SH-SY5Y (cell line): ENCODE data around the gene COBL.

Experiments
- GATA2 ChIP-seq: IDR thresholded peaks from 2 replicates; pipeline ENCODE4 v1.6.1; 2011; ENCODE audit warnings: mild to moderate bottlenecking, low read depth, low read length
- GATA3 ChIP-seq: IDR thresholded peaks from 2 replicates; pipeline ENCODE4 v1.6.1; 2011; ENCODE audit warnings: low read depth, mild to moderate bottlenecking, low read length, moderate library complexity

COBL gene

DNA sequence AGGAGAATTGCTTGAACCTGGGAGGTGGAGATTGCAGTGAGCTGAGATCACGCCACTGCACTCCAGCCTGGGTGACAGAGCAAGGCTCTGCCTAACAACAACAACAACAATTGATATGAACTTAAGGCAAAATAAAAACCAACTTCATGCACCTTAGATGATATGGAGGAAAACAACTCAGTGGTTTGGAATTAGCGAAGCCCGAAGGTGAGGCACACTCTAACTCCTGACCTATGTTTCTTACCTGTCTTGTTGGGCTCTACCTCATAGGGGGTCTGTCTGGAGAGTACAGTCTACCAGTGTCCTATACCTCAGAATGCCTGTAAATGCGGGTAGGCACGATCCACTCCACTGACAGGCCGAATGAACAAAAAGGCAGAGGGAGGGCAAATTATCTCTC is 24.3 kb upstream of the COBL start:
- no peak for TF ChIP-seq GATA3
- no peak for TF ChIP-seq GATA2

DNA sequence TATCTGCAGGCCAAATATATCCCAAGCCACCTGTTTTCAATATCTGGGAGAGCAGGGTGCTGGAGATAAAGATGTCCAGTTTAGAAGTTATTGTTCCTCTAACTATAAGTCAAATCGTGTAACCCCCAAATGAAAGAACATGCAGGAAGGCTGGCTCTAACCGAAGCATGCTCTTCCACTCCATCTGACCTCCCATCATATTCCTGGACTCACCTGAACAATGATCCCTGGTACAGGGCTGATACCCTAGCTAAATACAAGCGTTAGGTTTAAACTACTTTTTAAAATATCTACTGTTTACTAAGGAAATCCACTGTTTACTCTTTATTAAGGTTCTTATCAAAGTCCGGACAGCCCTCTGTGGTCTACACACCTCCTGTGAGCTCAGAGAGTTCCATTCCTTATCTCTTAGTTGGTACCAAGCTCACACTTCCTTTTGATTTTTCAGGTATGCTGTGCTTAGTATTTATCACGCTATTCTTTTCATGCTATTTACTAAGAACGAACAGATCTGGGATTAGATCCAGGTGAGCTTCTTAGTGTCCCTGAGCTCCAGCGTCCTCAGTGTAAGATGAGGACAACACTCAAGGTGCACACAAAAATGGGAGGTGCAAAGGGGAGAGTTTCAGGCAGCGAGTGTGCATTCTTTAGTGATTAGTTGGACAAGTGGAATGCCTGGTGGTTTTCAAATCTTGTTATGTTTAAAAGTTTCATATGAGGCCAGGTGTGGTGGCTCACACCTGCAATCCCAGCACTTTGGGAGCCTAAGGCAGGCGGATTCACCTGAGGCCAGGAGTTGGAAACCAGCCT is 23.6 kb upstream of the COBL start:
- TF ChIP-seq GATA3 (no peak), GATA2 (no peak)

DNA sequence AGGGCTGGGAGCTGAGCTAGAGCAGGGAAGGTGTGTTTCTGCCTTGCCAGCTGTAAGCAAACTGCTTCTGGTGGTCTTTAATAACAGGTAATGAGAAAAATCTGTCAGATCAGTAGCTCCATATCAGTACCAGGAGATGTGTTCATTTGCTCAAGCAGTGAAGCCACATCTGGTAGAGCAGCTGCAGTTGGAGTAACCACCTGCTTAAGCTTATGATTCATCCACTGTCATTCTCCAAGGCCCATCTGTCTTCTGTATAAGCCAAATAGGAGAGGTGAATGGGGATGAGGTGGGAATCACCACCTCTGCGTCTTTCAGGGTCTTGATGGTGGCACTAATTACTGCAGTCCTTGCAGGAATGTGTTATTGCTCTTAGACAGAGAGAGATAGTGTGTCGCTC is 18.4 kb upstream of the COBL start:
- no peak for TF ChIP-seq GATA3

DNA sequence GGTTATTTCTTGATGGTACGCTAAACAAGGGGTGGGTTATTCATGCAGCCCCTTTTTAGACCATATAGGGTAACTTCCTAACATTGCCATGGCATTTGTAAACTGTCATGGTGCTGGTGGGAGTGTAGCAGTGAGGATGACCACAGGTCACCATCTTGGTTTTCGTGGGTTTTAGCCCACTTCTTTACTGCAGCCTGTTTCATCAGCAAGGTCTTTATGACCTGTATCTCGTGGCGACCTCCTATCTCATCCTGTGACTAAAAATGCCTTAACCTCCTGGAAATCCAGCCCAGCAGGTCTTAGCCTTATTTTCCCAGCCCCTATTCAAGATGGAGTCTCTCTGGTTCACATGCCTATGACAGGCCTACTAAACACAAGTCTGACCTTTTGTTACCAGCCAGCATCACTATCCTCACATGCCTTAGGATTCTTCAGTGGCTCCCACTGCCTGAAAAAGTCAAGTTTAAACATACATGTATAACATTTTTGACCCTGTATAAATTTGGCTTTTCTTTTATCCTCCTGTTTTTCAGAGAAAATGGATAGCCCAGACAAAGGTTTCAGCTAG is 13.2 kb upstream of the COBL start:
- TF ChIP-seq GATA2 (no peak), GATA3 (no peak)

DNA sequence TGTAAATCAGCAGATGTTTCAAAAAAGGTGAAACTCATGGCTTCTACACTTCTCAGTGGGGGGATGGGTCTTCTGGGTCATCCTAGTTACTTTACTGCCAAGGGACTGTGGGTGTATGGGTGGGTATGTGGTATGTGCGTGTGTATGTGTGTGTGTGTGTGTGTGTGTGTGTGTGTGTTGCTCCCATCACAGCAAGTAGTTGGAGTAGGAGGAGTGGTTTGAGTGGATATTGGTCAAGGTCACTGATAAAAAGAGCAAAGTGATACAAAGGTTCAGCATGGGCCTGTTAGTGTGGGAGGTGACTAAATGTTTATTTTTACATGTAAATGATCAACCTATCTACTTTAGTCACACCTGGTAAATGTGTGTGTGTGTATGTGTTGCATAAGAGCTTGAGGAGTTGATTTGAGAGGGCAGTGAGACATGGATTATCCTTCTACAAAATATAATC is 11.8 kb upstream of the COBL start:
- TF ChIP-seq GATA2 (no peak), GATA3 (no peak)

DNA sequence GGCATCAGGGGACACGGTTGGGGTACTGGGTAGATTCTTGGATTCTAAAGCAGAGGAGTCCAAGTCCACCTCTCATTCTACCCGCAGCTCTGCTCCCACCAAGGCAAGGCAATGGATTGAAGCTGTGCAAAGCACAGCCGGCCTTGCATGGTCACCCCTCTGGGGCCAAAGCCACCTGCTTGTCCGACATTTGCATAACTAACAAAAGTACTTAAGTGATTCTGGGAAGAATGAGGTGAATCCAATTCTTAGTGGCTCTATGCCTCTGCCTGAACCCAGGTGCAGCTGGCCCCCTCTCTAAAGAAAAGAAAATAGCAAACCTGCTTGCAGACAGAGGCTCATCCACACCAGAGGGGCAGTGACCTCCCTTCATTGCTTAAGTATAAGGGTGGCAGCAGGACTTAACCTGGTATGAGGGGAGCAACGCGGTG is 10.7 kb upstream of the COBL start:
- TF ChIP-seq GATA2 (no peak), GATA3 (no peak)

DNA sequence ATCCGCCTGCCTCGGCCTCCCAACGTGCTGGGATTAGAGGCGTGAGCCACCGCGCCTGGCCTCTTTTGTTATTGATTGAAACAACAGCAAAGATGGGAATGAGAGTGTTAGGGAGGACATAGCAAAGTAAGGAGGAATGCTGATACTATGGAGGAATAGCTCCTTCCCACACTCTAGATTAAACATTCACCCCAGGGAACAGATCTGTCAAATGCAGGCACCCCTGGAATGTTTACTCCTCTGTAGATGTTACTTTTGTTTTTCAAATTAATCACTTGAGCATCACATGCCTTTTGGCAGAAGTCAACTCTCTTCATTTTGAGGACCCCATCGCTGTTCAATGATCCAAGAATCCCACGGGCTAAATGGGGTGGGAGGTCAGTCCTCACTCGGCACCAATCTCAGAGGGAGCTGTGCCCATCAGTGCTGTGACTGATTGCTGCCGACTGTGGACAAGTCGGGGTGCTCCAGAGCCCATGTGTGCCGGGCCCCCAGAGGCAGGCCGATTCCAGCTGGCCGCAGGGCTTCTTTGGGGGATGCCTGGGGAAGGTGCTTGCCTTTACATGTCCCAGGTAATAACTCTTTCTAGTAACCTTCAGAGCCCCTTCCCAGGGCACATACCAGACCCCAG is 10.2 kb upstream of the COBL start:
- TF ChIP-seq GATA3 (no peak), GATA2 (no peak)

DNA sequence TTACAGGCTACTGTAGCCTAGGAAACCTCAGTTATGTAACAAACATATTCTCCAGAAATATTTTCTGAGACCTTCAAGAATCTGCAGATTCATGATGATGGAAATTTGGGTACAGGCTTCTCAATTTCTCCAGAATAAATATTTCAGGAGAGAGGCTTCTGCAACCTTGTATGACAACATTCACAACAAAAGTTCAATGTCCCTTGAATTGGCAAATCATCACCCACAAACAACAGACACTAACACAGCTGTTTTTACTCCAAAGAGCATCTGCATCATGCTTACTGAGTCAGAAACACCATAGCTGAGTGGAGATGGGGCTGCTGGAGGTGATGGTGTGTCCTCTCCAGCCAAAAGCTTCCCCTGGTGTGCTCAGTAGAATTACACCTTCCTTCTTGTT is 9.3 kb upstream of the COBL start:
- TF ChIP-seq GATA2, result no peak
- TF ChIP-seq GATA3, result no peak

DNA sequence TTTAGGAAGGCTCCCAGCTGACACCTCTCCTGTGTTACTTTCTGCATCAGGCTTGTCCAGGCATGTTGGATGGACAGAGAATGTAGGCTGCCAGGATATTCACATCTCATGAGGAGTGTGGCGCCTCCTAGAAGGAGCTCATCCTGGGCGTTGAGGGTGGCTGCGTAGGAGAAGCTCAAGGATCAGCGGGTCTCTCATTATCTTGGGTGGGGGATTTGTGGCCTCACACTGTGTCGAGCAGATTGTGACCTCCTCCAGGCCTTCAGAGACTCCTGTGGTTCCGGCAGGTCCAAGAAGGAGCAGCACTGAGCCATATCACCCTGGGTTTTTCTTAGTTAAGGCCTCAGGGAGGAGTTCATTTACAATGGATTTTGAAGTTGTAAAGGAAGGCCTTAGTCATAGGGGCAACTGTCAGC is 8.7 kb upstream of the COBL start:
- no peak for TF ChIP-seq GATA3
- no peak for TF ChIP-seq GATA2

DNA sequence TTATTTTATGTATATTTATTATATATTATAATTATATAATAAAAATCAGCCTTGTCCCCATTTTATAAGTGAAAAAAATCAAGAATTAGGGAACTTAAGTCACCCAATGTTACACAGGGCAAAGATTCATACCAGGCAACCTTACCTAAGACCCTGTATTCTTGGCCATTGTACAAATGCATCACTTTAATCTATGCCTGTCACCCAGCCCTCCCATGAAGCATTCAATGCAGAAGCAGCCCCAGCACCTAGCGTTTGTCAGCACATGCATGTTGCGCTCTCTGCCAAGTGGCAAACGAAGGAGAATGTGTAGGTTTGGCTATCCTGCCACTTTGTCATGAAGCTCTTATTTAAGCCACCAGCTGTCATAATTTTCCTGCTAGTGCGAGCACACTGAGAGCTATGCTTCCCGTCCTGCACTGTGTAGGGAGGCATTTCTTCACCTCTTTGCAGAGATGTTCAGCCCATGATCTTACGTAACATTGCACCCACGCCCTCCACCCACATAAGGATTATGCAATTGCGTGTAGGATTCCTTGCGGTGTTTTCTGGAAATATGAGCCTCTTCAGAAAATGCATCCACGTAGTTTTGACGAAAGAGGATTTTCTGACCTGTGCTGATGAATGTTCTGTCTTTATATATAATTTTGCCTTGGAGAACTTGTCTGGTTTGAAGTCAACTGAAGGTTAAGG is 7.7 kb upstream of the COBL start:
- no peak for TF ChIP-seq GATA3
- no peak for TF ChIP-seq GATA2

DNA sequence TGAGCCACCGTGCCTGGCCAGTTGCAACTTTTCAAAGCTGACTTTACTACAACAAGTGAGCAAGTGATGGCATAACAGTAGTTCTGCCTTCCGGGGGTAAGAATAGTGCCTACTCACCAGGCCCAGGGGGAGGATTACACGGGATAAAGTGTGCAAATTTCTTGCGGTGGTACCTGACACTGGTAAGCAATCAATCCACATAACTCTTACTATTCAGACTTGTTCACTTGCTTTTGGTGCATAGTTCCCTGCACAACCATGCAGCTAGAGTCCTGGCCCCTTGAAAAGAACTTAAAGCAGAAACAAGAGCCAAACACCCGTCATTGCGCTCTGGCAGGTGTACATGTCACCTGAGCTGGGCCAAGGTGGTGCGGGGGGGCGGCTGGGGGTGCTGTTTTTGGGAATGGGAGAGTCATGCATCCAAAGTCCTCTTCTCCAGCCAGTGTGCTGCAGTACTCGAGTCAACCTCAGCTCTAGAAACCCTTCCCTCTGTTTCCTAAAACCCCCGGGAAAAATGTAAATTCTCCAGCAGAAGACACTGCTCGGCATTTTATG is 5.4 kb upstream of the COBL start:
- no peak for TF ChIP-seq GATA2
- no peak for TF ChIP-seq GATA3

DNA sequence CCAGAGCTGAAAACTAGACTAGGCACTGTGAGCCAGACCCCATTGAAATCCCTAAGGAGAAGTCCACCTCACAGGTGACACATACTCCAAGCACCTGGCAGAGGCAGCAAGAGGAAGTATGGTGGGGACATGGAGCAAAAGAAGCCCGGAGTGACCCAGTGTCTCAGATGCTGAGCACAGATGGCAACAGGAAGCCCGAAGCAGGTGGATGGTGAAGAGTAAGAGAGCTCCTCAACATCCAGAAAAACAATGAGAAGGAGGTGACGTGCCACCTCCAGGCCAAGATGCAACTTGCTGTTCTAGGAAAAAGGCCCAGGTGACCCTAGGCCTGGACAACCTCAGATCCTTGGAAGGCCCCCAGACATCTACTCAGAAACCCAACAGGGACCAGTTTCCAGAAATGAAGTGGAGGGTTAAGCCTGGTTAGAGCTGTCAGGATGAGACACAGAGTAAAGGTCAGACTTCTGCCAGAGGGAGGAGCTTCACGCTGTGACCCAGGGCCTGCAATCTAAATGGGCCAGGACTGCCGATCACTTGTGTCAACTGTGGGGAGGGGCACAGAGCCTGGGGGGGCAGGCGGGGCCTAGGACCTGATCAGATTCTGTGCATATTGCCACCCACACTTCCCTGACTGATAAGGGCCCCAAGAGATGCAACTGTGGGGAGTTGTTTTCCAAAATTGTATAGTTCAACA is 2.4 kb upstream of the COBL start:
- TF ChIP-seq GATA3 (no peak), GATA2 (no peak)

DNA sequence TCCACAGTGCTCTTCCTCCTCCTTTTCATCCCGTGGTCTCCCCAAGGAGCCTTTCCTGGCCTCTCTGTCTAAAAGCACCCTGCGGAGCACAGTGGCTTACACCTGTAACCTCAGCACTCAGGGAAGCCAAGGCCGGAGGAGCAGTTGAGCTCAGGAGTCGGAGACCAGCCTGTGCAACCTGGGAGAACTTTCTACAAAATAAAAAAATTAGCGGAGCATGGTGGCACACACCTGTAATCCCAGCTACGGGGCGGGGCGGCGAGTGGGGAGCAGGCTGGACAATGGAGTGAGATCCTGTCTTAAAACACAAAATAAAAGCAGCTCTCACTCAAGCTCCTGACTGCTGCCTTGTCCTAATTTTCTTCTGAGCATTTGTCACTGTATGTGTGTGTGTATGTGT is 1.4 kb upstream of the COBL start:
- no peak for TF ChIP-seq GATA3
- TF ChIP-seq GATA2, result no peak

DNA sequence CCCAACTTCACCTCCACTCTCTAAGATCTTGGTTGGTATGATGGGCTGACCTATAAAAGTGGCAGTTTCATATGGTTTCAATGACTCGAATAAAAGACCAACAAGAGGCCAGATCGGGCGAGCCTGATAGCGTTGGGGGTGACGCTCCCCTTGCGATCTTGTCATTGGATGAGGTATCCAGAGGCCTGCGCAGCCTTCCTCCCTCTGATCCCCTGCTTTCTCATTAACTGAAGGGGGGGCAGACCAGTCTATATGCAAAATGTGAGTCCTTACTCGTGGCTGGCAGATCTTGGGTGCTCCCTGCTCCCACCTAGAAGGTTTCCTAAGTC is 937 bp upstream of the COBL start:
- no peak for TF ChIP-seq GATA3
- no peak for TF ChIP-seq GATA2
